Neural cell (in vitro differentiated cells): ENCODE data around the gene FILIP1L. TPM values are rescaled to one million over a fixed set of nuclear protein-coding genes. Genes with fewer than 3 reads are reported as not detected.

ENCODE experiments used
- H2AFZ ChIP-seq: fragments of 200-600, 300-800 bp; sonication (generic), shearing (Covaris generic); 2 replicates; pipeline ENCODE4 v1.6.0; 2014; ENCODE audit warnings: low read depth, mild to moderate bottlenecking, antibody characterized with exemption, low read length, moderate library complexity
- H3F3A ChIP-seq: fragments of 200-600 bp; shearing (Covaris generic); 2 replicates; pipeline ENCODE4 v1.6.1; 2016; ENCODE audit warnings: mild to moderate bottlenecking, moderate library complexity, mixed read lengths, antibody characterized with exemption, low read length; ENCODE audit not compliant: insufficient read depth, poor library complexity, severe bottlenecking
- H3K27ac ChIP-seq: fragments of 200-600, 300-800 bp; sonication (generic), shearing (Covaris generic); 2 replicates; pipeline ENCODE4 v1.5.1; 2014; ENCODE audit warnings: mild to moderate bottlenecking, low read length, moderate library complexity
- H3K27me3 ChIP-seq: fragments of 300-800, 200-600 bp; sonication (generic), shearing (Covaris generic); 2 replicates; pipeline ENCODE4 v1.6.0; 2014; ENCODE audit warnings: mild to moderate bottlenecking, low read depth, low read length, moderate library complexity; ENCODE audit not compliant: insufficient read depth
- H3K36me3 ChIP-seq: fragments of 300-800, 200-600 bp; sonication (generic), shearing (Covaris generic); 2 replicates; pipeline ENCODE4 v1.5.1; 2014; ENCODE audit warnings: mild to moderate bottlenecking, antibody characterized with exemption, low read length, moderate library complexity; ENCODE audit not compliant: insufficient read depth
- H3K4me2 ChIP-seq: fragments of 300-800, 200-600 bp; sonication (generic), shearing (Covaris generic); 2 replicates; pipeline ENCODE4 v1.6.0; 2014; ENCODE audit warnings: mild to moderate bottlenecking, low read length
- H3K4me3 ChIP-seq: fragments of 300-800, 200-600 bp; sonication (generic), shearing (Covaris generic); 2 replicates; pipeline ENCODE4 v1.5.1; 2014; ENCODE audit warnings: mild to moderate bottlenecking, low read length, moderate library complexity
- H3K79me2 ChIP-seq: fragments of 200-600 bp; shearing (Covaris generic); replicated peaks from 2 replicates; pipeline ENCODE4 v1.6.0; 2014; ENCODE audit warnings: mild to moderate bottlenecking, low read length, moderate library complexity; ENCODE audit not compliant: insufficient read depth
- H3K9ac ChIP-seq: fragments of 300-800, 200-600 bp; sonication (generic), shearing (Covaris generic); 2 replicates; pipeline ENCODE4 v1.6.1; 2016; ENCODE audit warnings: mild to moderate bottlenecking, low read length, mixed read lengths
- H3K9me2 ChIP-seq: fragments of 200-600 bp; shearing (Covaris generic); 2 replicates; pipeline ENCODE4 v1.6.1; 2016; ENCODE audit warnings: mild to moderate bottlenecking, low read length, mixed read lengths; ENCODE audit not compliant: insufficient read depth
- H3K9me3 ChIP-seq: fragments of 200-600, 300-800 bp; sonication (generic), shearing (Covaris generic); 2 replicates; pipeline ENCODE4 v1.6.1; 2016; ENCODE audit warnings: mild to moderate bottlenecking, mixed run types, low read length, moderate library complexity, mixed read lengths
- H4K20me1 ChIP-seq: fragments of 200-600 bp; shearing (Covaris generic); 2 replicates; pipeline ENCODE4 v1.6.1; 2016; ENCODE audit warnings: mild to moderate bottlenecking, mixed run types; ENCODE audit not compliant: insufficient read depth
- CTCF ChIP-seq: fragments of 450-650 bp; IDR thresholded peaks from 2 replicates; pipeline ENCODE4 v1.5.1; 2014; ENCODE audit warnings: antibody characterized with exemption, mild to moderate bottlenecking, moderate library complexity; ENCODE audit not compliant: poor library complexity, severe bottlenecking
- EP300 ChIP-seq: fragments of 450-650 bp; conservative IDR thresholded peaks from 2 replicates; pipeline ENCODE4 v1.6.1; 2014; ENCODE audit warnings: antibody characterized with exemption, mild to moderate bottlenecking, moderate library complexity; ENCODE audit not compliant: poor library complexity, severe bottlenecking
- EZH2 ChIP-seq: fragments of 200-600, 300-800 bp; shearing (Covaris generic), sonication (generic); IDR thresholded peaks from 2 replicates; pipeline ENCODE4 v1.6.1; 2014; ENCODE audit warnings: antibody characterized with exemption, low read length, borderline replicate concordance, mild to moderate bottlenecking; ENCODE audit not compliant: insufficient read depth, poor library complexity, severe bottlenecking
- MXI1 ChIP-seq: fragments of 450-650 bp; conservative IDR thresholded peaks from 2 replicates; pipeline ENCODE4 v1.6.1; 2014; ENCODE audit warnings: antibody characterized with exemption, mild to moderate bottlenecking; ENCODE audit not compliant: poor library complexity, severe bottlenecking
- POLR2AphosphoS5 ChIP-seq: IDR thresholded peaks from 2 replicates; pipeline ENCODE4 v1.6.1; 2012
- RAD21 ChIP-seq: fragments of 450-650 bp; conservative IDR thresholded peaks from 2 replicates; pipeline ENCODE4 v1.6.1; 2014; ENCODE audit warnings: antibody characterized with exemption, mild to moderate bottlenecking, moderate library complexity
- SMC3 ChIP-seq: fragments of 450-650 bp; conservative IDR thresholded peaks from 2 replicates; pipeline ENCODE4 v1.6.1; 2014; ENCODE audit warnings: antibody characterized with exemption, mild to moderate bottlenecking, moderate library complexity; ENCODE audit not compliant: poor library complexity
- TAF1 ChIP-seq: IDR thresholded peaks from 2 replicates; pipeline ENCODE4 v1.6.1; 2012; ENCODE audit warnings: low read depth
- polyA plus RNA-seq: library from polyadenylated mRNA; depleted of rRNA; stranded (reverse); fragments of >200 nt; gene quantifications from 2 replicates; pipeline ENCODE4 v1.2.3, GENCODE V29; 2014
- TF ChIP-seq, protein P1 (sequence below): IDR thresholded peaks from 2 replicates; pipeline ENCODE4 v1.6.1; 2012; ENCODE audit warnings: borderline replicate concordance

The FILIP1L gene
- polyA plus RNA-seq, 1 donor from 2014 or later: 0.27 TPM

- H2AFZ ChIP-seq: no peak overlapping the region
- no peak overlapping the region for H3K27ac ChIP-seq
- TF ChIP-seq, protein P1, sequence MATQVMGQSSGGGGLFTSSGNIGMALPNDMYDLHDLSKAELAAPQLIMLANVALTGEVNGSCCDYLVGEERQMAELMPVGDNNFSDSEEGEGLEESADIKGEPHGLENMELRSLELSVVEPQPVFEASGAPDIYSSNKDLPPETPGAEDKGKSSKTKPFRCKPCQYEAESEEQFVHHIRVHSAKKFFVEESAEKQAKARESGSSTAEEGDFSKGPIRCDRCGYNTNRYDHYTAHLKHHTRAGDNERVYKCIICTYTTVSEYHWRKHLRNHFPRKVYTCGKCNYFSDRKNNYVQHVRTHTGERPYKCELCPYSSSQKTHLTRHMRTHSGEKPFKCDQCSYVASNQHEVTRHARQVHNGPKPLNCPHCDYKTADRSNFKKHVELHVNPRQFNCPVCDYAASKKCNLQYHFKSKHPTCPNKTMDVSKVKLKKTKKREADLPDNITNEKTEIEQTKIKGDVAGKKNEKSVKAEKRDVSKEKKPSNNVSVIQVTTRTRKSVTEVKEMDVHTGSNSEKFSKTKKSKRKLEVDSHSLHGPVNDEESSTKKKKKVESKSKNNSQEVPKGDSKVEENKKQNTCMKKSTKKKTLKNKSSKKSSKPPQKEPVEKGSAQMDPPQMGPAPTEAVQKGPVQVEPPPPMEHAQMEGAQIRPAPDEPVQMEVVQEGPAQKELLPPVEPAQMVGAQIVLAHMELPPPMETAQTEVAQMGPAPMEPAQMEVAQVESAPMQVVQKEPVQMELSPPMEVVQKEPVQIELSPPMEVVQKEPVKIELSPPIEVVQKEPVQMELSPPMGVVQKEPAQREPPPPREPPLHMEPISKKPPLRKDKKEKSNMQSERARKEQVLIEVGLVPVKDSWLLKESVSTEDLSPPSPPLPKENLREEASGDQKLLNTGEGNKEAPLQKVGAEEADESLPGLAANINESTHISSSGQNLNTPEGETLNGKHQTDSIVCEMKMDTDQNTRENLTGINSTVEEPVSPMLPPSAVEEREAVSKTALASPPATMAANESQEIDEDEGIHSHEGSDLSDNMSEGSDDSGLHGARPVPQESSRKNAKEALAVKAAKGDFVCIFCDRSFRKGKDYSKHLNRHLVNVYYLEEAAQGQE: no peak
- TF ChIP-seq MXI1 (no peak), EP300 (no peak), CTCF (no peak), SMC3 (no peak)
- H4K20me1 ChIP-seq: no peaks in the 10 kb centered on the region
- no peaks in the 10 kb centered on the region for H3F3A ChIP-seq
- H3K9me3 ChIP-seq: no peaks in the 10 kb centered on the region
- no peak overlapping the region for H3K9ac ChIP-seq
- H3K36me3 ChIP-seq: no peaks in the 10 kb centered on the region
- H3K9me2 ChIP-seq: no peaks in the 10 kb centered on the region
- H3K4me2 ChIP-seq: no peak overlapping the region
- H3K4me3 ChIP-seq: no peak overlapping the region
- H3K79me2 ChIP-seq: no peaks in the 10 kb centered on the region
- H3K27me3 ChIP-seq: no peaks in the 10 kb centered on the region
Measured at GRCh38 chr3:100154171-100154570, 39.9 kb upstream of the FILIP1L start.

- no peak overlapping the region for H3K4me3 ChIP-seq
- H3K36me3 ChIP-seq: no peaks in the 10 kb centered on the region
- no peaks in the 10 kb centered on the region for H3K79me2 ChIP-seq
- H3K27ac ChIP-seq: no peak overlapping the region
- H3K9me2 ChIP-seq: no peaks in the 10 kb centered on the region
- no peak overlapping the region for H2AFZ ChIP-seq
- H3K9ac ChIP-seq: no peak overlapping the region
- TF ChIP-seq TAF1 (no peak), SMC3 (no peak), CTCF (no peak), POLR2AphosphoS5 (no peak), EZH2 (no peak), EP300 (no peak), RAD21 (no peak), MXI1 (no peak)
- TF ChIP-seq, protein P1: no peak
- H4K20me1 ChIP-seq: no peaks in the 10 kb centered on the region
- H3F3A ChIP-seq: no peaks in the 10 kb centered on the region
- H3K4me2 ChIP-seq: no peak overlapping the region
- no peaks in the 10 kb centered on the region for H3K27me3 ChIP-seq
- no peaks in the 10 kb centered on the region for H3K9me3 ChIP-seq
Measured at GRCh38 chr3:100151024-100151707, 36.9 kb upstream of the FILIP1L start.
